Measurements from ENCODE around the gene PRR16.

PRR16 gene

DNA sequence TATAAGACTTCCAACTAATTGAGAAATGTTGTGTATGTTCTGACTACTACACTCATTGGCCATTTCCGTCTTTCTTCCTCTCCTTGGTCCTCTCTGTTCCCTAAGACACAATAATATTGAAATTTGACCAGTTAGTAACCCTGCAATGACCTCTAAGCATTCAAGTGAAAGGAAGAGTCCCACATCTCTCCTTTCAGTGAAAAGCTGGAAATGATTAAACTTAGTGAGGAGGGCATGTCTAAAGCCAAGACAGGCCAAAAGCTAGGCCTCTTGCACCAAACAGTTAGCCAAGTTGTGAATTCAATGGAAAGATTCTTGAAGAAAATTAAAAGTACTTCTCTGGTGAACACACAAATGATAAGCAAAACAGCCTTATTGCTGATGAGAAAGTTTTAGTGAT, 122.5 kb downstream of the PRR16 start:
- DNase-seq = no peak

DNA sequence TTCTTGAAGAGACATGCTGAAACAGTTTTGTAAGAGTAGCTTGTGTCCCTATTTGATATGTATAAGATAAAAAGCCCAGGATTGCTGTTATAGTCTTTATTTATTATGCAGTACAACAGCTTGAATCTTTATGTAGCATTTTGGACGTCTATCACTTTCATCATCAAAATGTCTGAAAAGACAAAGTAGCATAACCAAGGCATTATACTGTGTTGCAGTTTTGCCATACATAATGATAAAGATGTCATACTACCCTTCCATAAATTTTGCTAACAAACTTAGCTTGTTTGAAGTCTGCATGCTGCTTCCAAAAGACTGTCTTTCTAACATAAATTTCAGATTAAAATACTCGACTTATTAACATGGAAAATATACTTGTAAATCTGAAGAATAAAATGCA, 127.8 kb downstream of the PRR16 start:
- no peak for DNase-seq

DNA sequence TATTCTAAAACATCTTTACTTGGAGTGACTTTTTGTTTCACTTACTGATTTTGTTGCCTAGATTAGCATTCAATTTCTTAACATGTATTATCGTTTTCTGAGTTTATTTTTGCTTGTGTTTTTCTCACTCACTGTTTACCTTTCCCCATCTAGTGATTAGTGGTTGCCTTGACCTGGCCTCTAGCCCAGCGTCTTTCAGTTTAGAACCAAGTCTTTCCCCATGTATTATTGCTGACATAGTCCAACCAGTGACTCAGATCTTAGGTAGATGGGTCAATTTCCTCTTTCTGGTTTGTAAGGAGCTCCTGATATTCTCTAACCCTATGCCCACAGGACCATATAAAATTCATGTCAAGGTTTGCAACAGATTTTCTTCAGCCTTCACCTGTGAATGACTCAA, 135.5 kb downstream of the PRR16 start:
- DNase-seq = no peak

DNA sequence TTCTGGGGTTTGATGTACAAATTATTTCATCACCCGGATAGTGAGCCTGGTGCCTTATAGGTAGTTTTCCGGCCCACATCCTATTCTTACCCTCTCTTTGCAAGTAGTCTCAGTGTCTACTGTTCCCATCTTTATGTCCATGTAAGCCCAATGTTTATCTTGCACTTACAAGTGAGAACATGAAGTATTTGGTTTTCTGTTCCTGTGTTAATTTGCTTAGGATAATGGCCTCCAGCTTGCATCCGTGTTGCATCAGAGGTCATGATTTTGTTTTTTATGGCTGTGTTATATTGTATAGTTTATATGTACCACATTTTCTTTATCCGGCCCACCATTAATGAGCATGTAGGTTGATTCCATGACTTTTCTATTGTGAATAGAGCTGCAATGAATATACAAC, 136.5 kb downstream of the PRR16 start:
- DNase-seq = no peak

DNA sequence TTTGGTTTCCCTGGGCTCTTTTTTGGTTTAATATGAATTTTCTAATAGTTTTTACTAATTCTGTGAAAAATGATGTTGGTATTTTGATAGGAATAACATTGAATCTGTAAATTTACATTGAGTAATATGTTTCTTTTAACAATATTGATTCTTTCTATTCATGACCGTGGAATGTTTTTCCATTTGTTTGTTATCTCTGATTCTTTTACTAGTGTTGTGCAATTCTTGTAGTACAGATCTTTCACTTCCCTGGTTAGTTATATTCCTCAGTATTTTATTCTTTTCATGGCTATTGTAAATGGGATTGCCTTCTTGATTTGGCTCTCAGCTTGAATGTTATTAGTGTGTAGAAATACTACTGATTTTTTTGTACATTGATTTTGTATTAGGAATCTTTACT, 137.9 kb downstream of the PRR16 start:
- DNase-seq = no peak

DNA sequence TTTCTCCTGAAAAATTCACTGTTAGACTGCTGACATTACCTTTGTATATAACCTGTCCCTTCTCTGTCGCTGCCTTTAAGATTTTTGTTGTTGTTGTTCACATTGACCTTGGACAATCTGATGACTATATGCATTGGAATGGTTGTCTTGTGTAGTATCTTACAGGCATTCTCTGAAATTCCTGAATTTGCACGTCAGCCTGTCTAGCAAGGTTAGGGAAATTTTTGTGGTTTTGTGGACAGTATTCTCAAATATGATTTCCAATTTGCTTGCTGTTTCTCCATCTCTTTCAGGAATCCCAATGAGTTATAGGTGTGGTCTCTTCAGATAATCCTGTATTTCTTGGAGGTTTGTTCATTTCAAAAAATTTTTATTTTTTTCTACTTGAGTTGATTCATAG, 140.8 kb downstream of the PRR16 start:
- DNase-seq = no peak

DNA sequence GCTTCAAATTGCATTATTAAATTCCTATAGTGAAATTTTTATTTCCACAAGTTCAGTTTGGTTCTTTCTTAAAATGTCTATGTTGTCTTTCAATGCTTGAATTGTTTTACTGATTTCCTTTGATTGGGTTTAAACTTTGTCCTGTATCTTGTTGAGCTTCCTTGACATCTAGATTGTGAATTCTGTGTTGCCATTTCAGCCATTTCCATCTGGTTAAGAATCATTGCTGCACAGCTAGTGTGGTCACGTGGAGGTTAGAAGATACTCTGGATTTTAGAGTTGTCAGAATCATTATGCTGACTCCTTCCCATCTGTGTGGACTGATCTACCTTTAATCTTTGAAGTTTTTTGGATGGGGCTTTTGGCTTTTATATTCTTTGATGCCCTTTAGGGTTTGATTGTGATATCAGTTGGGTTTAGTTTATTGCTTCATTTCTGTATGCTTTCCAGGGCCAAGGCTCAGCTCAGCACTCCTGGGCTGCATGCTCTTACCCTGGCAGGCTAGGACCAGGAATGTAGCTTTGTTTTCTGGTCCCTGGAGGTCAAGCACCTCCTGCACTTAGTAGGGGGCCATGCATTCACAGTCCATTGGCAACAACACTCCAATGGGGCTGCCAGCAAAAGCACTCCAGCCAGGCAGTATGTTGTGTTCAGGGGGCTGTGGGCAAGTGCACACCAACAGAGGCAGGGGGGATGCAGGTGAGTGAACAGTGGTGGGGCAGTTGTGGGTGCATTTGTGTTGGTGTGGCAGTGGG, 141.4 kb downstream of the PRR16 start:
- no peak for DNase-seq

DNA sequence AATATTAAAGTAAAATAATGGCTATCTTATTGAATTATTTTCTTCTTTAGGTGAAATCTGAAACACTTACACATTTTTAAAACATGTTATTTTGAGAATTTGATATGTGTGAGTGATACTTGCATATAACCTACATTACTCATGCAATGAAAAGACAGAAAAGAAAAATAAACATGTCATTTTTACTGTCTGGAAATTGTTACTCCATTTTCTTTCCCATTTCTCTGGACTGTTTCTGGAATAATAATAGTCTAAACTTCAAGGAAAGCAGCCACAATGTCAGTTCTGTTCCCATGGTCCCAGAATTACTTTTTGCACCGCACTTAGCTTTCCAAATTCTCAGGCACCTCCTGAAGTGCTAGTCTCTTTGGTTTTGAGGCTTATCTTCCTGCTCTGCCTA, 145.5 kb downstream of the PRR16 start:
- no peak for DNase-seq

DNA sequence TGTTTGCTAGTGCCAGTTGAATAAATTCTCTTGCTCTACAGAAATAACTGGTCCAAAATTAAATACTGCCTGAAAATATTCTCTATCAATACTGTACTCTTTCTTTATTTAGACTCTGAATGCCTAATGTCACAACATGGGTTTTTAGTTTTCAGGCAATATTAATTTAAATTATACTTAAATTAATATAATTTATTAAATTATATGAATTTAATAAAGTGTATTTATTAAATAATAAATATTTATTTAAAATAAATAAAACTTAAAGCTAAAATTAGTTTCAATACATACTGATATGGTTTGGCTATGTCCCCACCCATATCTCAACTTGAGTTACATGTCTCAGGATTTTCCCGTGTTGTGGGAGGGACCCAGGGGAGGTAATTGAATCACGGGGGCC, 146.0 kb downstream of the PRR16 start:
- DNase-seq = no peak

DNA sequence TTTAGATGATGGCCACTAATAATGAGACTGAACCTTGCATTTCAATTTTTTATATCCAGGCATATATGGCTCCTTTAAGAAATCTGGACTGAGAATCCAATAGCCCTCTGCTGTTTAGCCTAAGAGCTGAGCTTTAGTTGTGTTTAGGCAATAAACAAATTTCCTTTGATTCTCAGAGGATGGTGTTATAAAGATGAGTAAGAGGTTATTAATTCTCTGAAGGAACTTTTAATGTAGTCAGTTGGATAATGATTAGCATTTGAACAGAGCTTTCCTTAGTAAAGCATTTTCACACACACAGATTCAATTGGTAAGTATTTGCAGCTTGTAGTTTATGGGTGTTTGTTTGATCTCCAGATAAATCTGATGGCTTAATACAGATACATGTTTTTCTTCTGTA, 149.6 kb downstream of the PRR16 start:
- no peak for DNase-seq

DNA sequence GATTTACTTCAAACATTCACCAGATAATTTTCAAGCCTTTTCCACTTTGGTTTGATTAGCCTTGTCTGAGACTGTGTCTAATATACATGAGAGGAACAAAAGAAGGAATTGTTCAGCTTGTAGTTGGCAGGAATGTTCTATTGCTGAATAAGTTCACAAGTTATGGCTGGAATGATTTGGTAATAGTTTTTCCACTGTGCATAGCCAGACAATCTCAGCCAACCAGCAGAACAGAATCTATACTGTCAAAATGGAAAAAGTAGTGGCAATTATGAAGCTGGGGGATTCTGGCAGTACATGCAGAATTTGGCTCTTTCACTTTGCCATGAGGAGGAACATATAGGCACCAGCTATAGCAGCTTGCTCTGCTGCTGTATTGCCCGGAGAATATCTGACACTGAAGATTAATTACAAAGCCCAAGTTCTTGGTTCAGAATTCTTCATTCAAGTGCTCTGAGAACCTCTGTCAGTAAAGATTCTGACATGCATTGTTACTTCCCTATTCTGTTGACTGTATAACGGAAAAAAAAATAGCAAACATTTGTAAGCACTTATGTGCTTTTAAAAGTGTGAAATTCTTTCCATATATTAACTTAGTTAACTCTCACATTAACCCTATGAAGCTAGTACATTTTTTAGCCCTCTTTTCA, 150.6 kb downstream of the PRR16 start:
- DNase-seq = no peak

DNA sequence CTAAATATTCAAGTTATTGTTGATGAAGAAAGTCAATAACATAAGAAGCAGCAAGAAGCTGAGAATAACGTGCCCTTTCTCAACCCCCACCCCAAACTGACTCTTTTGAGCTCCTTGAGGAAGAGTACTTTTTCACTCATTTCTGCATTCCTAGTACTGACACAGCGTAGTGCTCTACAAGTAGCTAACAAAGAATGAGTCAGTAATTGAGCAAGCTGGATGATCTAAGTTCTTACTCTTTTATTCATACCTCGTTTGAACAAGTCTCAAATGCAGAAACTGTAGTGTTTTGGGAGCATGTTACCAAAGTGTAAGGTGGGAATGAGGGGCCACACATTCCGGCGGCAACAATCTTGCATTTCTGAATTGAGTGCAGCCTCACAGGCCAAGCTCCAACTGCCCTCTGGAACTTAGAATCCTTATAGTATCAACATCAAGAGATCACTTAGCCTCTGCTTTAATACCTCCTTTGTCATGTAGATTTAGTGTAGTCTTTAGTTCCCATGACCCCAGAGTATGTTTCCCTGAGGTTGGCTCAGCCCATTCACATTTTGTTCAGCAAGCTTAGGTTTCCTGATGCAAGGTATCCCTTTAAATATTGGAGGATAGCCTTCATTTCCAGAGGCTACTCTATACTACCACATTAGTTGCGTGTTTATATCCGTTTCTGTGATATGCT, 152.0 kb downstream of the PRR16 start:
- no peak for DNase-seq

DNA sequence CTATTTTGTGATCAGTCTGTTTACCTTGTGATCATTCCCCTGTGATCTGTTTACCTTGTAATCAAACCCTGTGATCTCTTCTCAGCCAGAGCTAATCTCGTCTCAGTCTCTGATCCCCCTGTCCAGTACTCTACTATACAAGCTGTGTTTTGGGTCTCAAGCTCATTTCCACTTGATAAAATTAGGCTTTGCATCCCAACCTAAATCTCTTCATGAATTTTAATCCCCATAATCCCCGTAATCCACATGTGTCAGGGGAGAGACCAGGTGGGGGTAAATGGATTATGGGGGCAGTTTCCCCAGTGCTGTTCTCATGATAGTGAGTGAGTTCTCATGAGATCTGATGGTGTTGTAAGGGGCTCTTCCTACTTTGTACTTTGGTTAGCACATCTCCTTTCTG, 157.2 kb downstream of the PRR16 start:
- DNase-seq = no peak

DNA sequence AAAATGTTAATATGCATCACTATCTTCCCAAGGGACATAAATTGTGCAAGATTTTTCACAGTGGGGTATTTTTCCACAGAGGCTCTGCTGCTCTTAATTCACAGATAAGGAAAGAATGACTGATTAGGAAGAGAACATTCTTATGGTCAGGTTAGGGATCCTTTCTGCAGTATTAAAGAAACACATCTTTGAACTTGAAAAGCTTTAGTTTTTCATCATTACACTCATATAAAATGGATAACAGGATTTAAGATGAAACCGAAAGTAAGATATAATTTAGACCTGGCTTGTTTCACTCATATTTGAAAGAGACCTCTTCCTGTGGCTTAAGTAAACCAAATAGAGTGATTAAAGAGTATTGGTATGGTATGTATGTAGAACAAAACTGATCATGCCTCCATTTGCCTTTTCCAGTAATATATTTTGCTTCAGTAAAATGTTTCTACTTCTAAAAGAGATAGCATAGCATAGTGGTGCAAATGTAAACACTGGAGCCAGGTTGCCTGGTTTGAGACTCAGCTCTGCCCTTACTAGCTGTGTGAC, 160.0 kb downstream of the PRR16 start:
- DNase-seq = no peak

DNA sequence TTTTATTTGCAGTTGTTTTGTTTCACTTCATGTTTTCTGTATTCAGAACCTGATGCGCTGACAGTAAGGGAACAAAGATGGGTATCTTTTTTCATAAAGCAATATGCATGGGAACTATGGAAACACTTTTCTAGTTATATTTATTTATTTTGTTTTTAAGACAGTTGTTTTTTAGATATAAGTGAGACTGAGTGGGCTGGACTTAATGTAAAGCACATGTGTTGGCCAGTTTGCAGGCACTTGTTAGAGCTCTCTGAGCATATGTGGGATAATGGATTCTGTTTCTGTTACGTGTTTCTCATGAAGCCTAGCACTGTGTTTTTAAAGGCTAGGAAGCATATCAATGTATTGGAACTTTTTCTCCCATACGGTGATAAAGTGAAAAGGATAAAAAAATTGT, 164.1 kb downstream of the PRR16 start:
- DNase-seq = no peak

DNA sequence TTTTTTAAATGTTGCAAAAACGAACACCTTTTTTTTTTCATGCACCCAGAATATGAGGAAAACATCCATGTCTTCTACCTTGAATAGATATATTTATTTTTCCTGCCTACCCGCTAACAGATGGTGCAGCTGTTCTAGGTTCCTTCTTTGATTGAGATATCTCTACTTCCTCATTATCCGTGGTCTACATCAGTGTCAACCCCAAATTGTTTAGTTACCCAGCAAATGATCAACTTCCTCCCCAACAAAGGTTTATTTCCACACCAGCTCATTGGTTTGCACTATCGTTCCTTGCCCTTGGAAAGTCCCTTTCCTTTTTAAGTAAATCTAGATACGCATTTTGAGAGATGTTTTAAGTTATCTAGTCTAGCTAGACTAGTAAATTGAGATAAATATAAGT, 166.4 kb downstream of the PRR16 start:
- no peak for DNase-seq

DNA sequence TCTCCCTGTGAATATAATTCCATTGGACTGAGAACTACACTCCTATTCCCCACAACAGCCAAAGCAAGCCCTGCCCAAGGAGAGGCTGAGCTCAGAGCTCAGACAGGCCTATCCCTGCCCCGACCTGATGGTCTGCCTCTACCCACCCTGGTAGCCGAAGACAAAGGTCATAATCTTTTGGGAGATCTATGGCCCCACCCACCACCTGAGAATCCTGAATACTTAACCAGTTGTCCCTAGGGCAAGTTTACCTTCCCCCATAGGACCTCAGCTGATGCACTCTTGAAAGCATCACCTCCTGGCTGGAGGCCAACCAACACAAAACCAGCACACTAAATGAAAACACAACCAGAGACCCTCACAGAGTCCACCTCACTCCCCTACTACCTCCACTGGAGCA, 167.5 kb downstream of the PRR16 start:
- no peak for DNase-seq

DNA sequence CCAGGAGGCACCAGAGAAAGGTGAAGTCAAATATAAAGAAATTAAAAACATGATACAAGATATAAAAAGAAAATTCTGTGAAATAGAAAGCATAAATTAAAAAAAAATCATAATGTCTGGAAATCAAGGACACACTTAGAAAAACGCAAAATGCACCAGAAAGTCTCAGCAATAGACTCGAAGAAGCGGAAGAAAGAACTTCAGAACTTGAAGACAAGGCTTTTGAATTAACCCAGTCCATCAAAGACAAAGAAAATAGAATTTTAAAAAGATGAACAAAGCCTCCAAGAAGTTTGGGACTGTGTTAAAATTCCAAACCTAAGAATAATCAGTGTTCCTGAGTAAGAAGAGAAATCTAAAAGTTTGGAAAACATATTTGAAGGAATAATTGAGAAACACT, 168.3 kb downstream of the PRR16 start:
- DNase-seq = no peak

DNA sequence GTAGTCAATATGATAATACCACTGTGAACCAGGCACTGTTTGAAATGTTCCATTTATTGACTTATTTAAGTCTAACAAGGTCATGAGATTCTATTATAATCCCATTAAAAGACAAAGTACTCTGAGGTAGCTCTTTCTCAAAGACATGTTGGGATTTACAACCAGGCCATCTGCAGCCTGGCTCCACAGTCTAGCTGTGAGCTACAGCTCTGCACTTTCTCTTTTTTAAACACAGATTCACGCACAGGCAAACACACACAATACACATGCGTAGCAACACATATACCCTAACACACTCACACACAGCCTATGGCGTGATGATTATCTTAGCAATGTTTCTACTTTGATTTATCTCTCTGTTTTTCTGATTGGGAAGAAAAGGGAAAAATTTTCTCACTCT, 174.3 kb downstream of the PRR16 start:
- DNase-seq = no peak

DNA sequence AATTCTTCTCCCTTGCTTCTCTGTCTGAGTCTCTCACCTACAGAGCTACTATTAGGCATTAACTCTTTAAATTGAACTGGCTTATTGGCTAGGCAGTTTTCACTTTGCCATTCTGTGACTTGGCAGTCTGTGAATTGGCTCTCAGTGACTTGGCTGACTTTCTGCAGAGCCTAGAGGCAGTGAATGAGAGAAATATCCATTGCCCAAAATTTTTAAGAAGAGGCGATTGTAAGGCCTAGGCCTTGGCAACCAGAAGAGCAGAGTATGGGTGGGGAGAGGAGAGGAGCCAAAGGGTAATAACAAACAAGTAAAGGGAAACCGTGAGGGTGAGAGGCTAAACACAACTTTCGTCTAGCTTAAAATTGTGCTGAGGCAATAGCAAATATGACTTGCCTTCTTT, 176.7 kb downstream of the PRR16 start:
- no peak for DNase-seq

DNA sequence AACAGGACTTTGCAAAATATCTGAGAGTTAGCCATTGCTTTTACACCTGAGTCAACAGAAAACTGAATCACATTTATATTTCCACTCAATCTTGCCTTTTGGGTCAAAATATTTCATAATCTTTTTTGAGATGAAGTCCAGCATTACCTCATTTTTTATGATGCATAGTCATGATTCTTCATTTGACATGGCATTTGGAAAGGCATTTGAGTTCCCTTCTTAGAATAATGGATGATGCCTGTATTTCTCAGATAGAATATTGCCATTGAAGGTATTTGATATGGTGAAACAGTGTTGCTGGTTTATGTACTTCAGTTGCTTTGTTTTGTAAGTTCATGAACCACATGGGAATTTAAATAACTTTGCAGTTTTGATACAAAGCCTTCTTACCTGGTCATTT, 180.4 kb downstream of the PRR16 start:
- no peak for DNase-seq

DNA sequence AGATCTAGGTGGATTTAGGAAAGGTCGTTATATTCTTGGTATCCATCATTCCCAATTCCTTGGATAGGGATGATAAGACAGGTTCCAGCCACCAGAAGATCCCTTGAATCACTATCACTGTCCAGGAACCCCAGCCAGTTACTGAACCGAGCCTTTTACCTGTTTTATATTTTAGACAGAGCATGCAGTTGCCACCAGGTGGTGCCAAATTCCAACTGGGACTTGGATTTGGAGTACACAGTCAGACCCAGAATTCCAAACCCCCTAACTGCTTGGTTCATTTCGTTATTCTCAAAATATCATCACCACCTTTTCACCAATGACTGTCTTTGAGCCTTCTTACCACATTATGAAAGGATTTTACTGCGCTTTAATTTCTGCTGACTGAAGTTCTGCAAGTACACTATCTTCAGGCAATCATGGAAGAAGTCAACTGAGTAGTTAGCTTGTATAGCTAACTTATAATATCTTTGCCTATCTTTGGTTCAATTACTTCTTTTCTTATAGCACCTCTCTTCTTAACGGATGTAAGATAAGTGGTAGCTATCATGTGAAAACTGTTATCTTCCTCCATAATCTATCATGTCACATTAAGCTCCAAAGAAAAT, 191.8 kb downstream of the PRR16 start:
- no peak for DNase-seq

DNA sequence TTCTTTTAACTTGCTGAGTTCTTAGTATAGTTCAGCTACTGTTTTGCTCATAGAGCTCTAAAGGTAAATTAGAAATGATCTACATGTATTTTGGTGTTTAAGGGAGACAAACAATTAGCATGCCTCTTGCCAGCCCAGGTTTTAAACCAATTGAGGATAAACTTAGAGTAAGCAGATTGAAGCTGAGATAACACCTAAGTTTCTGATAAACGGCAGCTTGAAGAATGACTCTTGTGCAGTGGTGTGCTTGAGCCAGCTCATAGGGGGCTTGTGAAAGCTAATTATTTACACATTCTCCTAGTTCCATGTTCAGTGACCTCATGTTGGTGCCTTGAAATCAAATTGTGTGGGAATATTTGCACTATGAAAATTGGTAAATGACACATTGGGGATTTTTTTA, 193.0 kb downstream of the PRR16 start:
- no peak for DNase-seq

DNA sequence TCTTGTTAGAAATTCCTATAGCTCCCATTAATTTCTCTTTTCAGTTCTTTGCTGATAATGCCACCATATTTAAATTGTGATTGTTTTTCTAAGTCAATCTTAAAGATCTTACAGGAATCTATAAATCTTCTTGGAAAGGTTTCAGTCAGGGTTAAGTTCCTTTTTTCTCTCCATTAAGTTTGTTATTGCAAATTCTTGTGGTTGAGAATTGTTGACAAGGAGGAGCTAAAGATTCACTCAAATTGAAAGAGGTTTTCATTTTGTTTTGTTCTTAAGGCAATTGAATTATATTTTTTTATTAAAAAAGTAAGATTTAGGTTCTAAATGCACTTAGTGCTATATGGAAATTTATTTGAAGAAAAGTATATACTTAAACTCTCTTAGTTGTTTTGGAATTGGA, 213.4 kb downstream of the PRR16 start:
- DNase-seq = no peak
